LoVo (cell line): ENCODE data around the gene ADGRB2.

Experiments
- DNase-seq: peaks from one replicate; pipeline ENCODE4 v3.0.0-alpha.2; 2016; ENCODE audit warnings: low spot score

The ADGRB2 gene

DNA sequence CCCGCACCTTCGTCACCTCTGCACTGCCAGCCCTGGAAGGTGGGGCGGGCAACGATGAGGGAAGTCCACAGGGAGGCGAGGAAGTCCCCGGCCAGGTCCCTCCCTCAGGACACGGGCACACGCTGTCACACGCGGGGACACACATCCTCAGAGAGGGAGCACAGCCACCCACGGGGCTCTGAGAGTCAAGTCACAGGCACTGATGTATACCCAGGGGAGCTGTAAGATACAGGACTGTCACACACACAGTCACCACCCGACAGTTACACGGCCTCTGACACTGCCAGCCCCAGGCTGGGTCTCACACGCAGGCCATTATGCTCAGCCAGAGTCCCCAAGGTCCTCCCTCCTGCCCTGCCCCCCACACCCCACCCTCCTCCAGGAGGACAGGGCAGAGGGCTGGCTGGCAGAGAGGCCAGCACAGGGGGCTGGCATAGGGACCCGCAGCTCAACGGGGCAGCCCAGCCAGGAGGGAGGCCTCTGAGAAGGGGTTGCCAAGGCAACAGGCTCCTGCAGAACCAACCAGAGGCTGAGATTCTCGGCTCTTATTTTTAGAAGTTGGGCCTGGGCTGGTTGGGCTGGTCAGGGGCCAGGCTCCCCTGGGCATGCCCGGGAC lies 17.7 kb upstream of the ADGRB2 start:
- DNase-seq, result no peak

DNA sequence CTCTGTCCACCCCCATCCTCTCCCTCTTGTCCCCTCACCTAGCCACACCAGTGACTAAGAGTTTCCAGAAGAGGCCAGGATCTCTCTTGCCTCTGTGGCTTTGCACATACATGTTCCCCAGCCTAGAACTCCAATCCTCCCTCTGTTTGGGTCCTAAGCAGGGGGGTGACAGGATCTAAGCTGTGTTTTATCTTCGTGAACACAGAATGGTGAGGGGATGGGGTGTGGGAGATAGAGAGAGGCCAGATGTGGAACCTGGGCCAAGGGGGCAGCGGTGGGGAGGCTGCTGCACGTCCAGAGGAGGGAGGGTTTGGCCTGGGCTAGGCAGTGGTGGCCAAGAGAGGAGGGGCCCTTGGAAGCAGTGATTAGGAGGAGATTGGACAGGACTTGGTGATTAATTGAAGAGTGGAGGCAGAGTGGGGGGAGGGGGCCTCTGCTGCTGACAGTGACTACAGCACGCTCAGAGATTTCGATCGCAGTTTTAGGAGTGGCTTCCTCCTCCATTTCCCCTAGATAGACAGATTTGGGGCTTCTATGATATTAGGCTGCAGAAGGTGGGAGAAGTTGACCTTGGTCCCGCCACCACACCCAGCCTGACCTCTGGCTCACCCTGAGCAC lies 17.1 kb upstream of the ADGRB2 start:
- DNase-seq, result no peak

DNA sequence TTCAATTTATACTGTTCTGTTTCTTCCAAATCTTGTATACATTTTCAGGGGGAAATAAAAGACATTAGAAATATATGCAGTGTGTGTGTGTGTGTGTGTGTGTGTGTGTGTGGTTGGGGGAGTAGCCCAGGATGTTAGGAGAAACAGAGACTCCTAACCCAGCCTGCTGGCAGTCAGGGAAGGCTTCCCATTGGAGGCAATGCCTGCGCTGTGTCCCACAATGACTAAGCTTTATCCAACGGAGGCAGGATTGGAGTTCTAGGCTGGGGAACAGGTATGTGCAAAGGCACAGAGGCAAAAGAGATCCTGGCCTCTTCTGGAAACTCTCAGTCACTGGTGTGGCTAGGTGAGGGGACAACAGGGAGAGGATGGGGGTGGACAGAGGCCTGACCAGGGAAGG lies 16.5 kb upstream of the ADGRB2 start:
- no peak for DNase-seq

DNA sequence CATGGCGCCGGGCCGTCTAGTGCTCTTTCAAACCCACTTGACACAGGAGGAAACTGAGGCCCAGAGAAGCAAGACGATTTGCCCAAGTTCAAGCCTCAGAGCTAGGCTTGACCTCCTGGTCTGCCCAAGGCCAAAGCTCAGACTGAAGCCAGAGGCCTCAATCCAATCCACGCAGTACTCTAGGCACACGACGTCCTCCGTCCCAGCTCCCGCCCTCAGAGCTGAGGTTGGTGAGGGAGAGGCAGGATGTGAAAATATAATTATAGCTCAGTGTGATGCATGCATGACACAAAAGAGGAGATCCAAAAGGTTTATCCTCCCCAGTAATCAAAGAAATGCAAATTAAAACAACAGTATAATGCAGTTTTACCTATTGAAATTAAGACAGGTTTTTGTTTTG lies 15.5 kb upstream of the ADGRB2 start:
- no peak for DNase-seq

DNA sequence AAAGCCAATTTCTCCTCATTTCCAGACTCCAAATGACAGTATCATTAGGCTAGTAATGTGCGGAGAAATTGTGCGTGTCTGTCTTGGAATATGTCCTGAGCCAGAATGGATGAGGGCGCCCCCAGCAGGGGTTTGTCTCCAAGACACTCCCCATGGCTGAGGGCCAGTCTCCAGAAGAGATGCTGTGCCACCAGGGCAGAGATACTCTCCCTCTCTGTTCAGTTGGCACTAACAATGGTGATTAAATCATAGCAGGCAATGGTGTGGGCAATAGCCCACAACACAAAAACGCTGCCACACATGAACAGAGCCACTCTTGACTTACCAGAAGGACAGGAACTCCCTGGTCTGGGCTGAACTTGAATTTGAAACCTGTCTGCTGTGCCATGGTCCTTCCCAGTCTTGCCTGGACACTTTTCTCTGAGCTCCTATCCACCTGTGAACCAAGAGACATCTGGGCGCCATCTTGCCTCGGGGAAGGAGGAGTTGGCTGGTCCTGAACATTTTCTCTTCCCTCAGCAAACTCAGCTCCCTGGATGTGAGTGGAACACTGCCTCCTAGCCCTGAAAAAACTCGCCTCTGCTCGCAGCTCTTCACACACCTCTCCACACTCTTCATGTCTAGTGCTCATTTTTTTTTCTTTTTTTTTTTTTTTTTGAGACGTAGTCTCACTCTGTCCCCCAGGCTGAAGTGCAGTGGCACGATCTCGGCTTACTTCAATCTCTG lies 14.8 kb upstream of the ADGRB2 start:
- no peak for DNase-seq

DNA sequence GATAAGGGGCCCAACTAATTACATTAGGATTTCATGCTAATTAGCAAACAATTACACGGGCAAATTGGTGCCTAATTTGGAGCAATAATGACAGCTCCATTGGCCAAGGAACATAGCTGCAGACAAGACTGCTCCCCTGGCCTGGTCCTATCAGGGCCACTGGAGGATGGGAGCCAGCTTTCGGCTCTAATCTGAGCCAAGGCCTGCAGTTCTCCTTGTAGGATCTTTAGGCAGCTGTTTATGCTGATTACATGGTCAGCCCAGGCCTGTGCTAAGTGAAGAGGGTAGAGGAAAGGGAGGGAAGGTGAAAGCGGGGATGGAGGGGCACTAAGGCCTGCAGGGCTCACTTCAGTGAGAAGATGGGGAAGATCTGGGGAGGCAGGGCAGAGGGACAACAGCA lies 12.4 kb upstream of the ADGRB2 start:
- no peak for DNase-seq

DNA sequence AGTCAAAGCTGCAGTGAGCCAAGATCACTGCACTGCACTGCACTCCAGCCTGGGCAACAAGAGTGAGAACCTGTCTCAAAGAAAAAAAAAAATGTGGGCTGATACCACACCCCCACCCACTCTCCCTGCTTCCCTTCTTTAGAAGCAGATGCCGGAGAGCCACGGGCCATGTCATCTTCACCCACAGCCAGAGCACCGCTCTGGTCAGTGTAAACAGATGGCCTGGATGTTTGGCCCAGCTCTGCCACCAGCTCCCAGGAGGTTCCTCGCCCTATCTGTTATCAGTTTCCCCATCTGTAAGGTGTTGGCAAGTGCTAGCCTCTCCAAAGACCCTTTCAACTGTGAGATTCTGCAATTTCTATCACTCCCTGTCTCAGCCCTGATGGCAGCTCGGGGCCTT lies 11.9 kb upstream of the ADGRB2 start:
- DNase-seq, result no peak

DNA sequence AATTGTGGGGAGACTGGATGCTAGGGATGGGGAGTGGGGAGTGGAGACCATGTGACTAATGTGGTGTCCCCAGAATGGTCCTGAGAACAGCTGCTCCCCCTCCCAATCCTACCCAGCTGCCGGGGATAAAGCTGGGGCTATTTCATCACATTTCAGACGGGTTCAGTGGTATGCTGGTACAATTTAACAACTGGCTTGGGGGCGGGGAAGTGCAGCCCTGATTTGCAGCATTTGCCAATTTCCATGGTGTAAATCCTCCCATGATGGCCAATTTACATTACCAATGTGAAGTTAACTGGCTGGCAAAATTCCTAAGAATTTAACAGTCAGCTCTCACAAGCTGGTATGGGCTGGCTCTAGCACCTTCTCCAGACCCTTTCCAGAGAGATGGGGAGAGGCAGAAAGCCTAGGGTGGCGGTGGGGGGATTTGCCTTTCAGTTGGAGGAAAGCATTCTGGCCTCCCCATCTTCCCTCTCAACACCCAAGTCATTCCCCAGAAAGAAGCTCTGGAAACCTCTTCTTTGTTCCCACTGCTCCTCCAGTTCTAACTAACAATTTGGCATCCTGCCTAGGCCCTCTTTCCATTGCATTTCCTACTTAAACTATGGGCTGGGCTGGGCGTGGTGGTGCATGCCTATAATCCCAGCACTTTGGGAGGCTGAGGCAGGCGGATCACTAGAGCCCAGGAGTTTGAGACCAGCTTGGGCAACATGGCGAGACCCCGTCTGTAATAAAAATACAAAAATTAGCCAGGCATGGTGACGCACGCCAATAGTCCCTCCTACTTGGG lies 11.3 kb upstream of the ADGRB2 start:
- DNase-seq, result peak; percentile 7

DNA sequence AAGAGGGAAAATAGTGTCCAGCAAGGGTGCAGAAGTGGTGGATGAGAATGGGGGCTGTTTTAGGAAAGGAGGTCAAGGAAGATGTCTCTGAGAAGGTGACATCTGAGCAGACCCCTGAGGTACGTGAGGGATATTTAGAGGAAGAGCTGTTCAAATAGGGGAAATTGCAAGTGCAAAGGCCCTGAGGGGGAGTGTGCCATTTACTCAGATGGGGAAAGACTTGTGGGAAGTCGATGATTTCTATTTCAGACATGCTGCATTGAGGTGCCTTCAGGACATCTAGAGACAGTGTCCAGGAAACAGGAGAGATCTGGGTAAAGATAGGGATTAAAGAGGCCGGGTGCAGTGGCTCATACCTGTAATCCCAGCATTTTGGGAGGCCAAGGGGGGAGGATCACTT lies 10.4 kb upstream of the ADGRB2 start:
- DNase-seq, result no peak

DNA sequence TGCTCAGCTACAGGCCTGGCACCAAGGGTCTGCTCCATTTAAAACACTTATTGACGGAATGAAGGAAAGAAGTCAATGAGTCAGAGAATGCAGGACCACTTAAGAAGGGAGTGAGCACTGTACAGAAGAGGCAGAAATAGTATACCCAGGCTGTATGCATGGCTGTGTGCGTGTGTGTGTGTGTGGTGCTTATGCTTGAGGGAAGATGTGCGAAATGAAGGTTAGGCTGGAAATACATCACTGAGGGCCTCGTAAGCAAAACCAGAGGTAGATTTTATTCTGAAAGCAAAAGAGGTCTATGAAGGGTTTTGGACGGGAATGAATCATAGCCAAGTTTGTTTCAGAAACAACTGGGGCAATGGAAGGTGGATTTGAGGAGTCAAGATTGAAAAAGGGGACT lies 9.7 kb upstream of the ADGRB2 start:
- DNase-seq, result no peak

DNA sequence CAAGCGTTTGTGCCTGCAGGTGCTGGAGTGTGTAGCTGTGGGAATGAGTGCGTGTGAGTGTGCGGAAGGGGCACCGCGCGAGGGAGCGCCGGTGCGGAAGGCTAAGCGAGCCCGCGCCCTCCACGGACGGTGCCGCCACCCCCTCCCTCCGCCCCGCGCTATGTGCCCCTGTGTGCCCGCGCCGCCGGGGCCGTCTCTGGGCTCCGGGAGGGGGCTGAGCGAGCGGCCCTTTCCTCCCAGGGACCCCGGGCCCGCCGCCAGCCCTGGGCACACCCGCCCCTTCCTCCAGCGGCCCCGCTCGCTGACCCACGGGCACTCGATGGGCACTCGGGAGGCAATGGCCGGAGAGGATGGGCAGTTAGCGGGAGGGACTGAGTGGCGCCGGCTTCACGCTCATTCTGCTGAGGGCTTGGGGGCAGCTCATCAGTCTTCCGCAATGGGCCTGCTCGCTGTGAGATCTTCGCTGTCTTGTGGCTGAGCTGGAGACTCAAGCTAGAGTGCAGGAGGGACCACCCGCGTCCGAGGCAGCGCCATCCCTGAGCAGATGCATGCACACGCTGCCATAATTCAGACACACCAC lies 8.6 kb upstream of the ADGRB2 start:
- no peak for DNase-seq

DNA sequence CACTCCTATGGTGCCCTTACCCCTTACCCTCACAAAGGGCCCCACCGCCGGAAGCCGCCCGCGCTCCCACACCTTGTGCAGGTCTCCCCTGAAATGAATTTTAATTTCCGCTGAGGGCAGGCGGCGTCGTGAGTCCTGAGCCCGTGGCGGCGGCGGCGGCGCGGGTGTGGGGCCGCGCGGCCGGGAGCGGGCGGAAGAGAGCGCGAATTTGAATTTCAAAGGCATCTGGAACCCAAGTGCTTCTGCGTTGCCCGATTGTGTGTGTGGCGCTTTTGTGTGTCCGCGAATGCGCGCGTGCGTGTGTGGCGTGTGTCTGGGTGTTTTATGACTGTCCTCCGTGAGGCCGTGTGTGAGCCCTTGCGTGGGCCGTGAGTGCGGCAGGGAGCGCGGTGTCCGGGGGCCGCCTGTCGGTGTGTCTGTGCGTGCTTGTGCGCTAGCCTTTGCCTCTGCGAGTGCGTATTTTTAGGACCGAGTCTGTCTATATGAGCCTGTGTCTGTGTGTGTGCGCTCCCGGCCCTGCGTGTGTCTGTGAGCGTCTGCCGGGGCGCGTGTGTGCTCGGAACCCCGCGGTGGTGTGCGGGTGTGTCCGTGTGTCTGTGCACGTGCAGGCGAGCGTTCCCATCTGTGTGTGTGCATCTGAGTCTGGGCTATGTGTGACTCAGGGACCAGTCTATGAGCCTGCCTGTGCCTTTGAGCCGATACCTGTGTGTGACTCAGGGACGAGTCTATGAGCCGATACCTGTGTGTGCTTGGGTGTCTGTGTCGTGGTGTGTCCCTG lies 7.9 kb upstream of the ADGRB2 start:
- DNase-seq, result no peak

DNA sequence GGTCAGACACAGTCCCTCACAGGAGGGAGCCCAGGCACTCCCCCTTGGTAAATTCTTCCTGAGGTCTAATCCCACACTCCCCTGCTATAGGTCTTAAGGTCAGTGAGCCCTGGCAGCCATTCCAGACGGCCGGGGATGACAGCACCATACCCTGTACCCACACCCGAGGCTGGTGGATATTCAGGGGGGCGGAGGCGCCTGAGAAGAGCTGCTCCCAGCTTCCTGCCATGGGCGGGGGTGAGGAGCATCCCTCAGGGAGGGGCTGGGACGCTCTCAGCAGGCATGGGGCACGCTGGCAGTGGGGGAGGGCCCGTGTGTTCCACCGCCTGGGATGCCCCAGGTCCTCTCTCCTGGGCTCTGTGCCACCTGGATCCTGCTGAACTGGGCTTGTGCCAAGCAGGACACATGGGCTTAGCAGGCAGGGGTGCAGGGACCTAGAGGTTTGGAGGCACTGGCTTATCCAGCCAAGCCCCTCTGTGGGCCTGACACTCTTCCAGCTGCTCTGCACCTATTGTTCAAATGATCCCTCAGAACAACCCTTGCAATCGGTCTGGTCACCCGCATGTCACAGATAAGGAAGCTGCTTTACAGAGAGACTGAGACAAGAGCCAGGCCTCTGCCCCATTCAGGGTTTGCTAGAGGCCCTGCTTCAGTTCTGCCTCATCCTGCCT lies 5.7 kb upstream of the ADGRB2 start:
- DNase-seq, result no peak

DNA sequence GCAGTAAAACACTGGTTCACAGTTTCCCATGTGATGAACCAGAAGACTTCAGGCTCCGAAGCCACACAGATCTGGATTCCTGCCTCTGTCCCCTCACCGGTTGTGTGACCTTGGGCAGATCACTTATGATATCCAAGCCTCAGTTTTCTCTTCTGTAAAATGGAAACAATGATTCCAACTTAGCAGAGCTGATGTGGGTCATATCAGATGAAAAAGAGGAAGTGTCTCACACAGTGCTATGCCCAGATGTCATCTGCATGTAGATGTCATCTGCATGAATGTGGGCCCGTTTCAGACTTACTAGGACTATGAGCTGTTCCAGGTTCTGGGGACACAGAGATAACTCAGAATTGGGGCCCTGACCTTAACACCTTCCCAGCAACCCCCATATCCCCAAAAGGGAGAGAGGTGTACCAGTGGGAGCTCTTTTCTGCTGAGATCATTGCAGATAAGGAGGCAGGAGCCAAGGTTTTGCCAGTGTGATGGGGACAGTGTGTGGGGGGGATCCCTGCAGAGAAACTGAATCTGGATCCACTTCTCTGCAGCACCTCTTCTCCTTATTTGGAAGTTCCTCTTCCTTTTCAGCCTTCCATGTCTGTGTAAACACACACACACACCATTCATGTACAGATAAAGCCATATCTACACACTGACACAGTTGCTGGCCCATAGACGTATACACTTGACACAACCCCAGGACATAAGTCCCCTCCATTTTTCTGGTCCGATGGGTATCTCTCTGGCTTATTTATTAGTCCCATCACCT lies 5.0 kb upstream of the ADGRB2 start:
- DNase-seq, result no peak

DNA sequence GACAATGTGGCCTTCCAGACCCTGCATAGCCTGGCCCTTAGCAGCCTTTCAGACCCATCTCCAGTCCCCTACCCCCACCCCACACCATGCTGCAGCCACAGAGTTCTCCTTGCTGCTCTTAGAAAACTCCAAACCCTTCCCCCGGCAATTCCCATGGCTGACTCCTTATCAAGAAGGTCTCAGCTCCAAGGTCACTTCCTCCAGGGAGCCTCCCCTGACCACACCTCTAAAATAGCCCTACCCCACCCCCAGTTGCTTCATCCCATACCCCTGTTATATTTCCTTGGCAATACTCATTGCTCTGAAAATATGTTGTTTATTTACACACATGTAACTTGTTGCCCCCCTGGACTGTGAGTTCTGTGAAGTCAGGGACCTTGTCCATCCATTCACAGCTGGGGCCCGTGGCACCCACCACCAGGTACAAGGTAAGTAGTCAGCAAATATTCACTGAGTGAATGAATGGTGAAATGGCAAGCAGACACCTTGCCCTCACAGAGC lies 4.3 kb upstream of the ADGRB2 start:
- DNase-seq, result no peak

DNA sequence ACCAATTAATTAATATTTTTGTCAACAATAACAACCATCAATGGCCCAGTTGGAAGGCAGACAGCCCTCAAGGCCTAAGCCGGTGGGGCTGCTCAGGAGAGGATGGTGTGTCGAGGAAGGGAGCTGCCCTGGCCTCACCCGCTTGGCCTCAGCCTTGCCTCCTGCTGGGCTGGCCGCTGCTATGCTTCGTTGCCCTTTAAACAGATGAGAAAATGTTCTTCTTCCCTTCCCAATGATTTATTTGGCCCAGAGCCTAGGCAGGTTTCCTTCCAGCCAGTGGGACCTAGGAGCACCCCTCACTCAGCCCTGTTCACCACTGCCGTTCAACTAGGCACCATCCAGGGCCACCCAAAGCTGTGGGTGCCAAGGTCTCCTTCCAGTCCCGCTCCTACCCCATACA lies 3.1 kb upstream of the ADGRB2 start:
- DNase-seq, result no peak

DNA sequence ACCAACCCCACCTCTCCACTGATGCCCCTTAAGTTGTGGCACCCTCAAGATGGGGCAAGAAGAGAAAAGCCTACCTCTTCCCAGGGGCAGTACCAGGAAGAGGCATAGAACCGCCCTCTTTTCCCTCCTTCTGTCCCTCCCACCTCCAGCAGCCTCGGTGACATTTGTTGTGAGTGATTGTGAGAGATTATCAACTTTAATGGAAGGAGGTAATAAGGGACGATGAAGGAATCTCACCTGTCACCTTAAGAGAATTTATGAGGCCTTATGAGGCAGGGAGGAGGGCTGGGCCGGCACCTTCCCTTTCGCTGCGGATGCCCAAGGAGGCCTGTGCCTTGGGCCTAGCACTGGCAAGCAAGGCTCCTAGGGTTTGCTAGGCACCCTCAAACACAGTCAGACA lies 1.4 kb upstream of the ADGRB2 start:
- no peak for DNase-seq

DNA sequence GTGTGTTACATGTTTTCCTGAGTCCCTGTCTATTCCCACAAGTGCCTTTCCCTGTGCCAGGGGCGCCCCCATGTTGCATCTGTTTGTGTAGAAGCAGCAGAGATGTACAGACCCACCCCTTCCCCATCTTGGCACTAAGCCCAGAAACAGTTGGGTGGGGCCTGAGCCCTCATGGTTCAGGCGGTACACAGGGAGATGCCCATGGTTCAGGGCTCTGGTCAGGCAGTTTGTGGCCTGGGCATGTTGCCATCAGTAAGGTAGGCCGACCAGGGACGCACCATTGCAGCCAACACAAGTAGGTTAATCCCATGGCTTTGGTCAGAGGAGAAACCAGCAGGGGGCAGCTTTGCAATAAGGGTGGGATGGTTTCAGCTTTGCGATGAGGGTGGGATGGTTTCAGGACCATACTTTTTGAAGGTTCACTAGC lies 914 bp upstream of the ADGRB2 start:
- DNase-seq, result peak; percentile 5

DNA sequence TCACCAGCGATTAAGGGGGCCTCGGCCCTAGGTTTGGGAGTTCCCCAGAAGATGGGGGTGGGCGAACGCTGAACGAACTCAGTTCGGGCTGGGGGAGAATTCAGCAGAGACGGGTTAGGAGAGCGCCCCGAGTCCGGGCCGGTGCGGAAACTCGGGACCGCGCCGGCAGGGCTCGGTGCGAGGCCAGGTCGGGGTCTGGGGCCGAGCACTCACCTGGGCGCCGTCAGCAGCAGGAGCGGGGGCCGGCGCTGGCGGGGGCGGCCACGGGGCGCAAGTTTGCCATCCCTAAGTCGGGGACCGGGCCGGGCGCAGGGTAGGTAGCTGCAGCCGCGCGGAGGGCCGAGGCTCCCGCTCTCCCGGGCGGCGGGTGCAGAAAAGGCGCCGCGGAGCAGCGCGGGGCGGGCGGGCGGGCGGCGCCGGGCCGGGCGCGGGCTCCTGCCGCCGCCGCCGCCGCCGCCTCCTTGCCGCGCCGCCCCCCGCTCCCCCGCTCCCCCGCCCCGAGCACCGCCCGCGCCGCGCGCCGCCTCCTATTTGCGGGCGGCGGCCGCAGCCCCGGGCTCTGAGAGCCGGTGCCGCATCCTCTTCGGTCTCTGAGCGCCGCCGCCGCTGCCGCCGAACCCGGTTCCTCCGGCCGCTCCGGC lies 349 bp downstream of the ADGRB2 start:
- DNase-seq, result no peak
